GM19468 (cell line): ENCODE data around the gene ELFN2.

Experiments
- ATAC-seq: cut with Tn5 transposase; IDR thresholded peaks from one replicate; pipeline ENCODE4 v1.9.1; 2021; ENCODE audit warnings: mild to moderate bottlenecking, moderate library complexity, moderate number of reproducible peaks; ENCODE audit not compliant: unreplicated experiment; ENCODE audit errors: extremely low read depth

ELFN2 gene

DNA sequence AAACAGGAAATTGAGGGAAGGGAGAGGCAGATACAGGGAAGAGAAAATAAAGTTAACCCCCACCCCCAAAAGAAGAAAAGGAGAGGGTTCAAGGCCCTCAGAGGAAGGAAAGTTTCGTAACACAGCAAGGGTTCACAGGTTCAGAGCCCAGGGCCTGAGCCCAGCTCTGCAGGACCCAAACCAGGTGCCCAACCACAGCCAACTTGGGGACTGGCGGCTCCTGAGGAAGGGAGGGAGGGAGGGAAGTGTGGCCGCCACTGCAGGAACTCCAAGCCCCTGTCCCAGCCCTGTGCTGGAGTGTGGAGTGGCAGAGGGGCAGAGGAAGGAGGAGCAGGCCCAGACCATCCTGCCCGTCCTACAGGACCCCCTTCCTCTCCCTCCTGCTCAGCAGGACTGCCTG is 59.2 kb downstream of the ELFN2 start:
- ATAC-seq, result no peak

DNA sequence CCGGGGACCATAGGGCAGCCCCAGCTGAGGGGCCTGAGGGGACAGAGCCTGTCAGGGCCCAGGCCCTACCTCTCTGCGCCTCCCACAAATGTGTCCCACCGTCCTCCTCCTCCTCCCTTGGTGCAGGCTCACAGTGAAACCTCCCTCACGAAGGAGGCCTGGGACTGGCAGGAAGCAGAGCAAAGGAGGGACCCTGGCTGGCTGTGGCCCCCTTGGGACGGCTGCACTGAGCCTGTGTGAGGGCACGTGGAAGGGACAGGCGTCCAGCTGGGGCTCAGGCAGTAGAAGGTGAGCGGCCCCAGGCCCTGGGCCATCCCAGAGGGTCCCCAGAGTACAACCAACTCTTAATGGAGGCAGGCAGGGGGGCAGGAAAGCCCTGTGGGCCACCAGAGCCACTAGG is 60.7 kb downstream of the ELFN2 start:
- ATAC-seq, result no peak

DNA sequence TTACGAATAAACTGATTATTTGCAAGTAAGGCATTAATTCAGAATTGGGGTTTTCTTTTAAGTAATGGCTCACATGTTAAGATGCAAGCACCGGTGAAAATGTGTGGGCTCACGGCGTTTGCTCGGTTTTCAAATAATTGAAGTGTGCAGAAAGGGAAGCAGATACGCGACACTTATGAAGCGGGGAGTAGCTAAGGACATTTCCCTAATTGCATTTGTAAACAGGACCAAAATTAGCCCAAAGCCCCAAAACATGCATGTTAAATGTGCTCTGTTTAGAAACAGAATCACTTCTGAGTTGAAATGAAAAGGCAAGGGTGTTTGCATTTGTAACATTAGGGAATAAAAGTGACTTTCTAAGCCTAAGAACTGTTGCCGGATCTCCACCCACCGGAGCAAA is 61.3 kb downstream of the ELFN2 start:
- no peak for ATAC-seq

DNA sequence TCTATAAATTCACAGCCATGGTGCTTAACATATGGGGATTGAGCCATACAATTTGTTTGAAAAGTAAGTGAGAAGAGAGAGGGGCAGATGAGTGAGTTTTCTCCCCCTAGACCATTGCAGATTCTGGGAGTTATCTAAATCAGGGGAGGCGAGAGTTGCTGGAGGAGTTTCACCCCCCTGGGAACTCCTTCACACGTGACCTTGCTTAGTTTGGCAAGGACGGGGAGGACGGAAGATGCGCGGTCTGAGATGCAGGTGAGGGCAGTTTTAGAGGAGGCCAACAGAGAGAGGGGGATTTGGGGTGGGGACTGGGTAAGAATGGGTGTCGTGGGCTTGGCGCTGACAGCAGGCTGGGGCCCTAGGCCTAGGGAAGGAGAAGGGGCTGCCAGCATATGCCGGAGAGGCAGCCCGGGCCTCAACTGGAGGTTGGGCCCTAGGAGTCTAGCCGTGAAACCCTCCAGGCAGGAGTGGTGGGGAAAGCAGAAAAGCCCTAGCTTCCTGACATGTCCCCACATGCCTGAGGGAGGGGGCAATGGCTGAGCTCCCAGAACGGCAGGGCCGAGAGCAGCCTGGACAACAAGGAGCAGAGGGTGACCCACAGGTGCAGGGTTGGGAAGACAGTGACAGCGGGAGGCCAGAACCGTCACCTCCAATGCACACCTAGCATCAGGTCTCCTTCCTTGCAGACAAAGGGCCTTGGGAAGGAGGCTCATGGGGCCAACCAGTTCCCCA is 63.9 kb downstream of the ELFN2 start:
- no peak for ATAC-seq

DNA sequence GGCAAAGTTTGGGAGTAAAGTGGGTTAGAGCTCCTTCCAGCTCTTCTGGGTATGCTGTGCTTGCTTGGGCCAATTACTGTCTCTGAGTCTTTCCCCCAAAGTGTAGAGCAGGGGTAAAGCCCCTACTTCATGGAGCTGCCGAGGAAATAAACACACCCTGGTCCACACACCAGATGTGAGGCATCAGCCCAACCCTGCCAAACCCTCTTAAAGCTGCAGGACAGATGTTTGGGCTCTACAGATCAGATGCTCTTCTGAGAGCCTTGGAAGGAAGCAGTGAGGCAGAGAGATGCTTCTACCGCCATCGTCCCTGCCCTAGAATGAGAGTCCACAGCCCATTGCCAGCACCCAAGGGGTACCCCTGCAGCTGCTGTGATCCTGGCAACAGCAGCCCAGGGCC is 64.7 kb downstream of the ELFN2 start:
- no peak for ATAC-seq

DNA sequence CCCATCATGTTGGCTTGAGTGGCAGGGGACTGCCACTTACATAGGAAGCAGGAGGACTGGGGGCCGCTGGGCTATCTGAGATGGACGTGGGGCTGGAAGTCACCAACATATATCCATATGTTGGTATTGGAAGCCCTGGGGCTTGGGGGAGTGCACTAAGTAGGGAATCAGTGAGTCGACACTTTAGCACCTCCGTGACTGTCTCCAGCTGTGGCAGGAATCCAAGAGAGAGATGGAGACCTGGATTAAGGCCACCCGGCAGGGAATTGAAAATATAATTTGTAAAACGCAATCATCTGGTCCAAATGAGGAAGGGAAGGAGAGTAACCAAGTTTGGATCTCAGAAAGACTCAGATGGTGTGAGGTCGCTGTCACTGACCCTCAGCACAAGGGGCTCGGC is 68.4 kb downstream of the ELFN2 start:
- no peak for ATAC-seq

DNA sequence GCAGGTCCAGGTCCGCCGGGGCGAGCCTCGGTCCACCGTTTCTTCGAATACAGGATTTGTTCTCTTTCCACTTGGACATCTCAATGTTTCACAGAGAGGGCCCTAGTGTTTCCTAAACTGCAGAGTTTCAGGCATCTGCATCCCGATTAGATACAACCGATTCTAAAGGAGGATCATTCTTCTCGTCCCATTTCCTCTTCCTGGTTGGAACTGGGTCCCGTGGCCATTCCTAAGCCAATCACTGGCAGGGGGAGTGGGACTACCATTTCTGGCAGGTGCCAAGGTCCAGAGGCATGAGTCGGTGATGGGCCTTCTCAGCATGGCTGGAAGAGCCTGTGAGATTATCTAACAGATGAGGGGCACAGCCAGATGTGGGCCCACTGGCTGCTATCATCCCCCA is 68.9 kb downstream of the ELFN2 start:
- no peak for ATAC-seq

DNA sequence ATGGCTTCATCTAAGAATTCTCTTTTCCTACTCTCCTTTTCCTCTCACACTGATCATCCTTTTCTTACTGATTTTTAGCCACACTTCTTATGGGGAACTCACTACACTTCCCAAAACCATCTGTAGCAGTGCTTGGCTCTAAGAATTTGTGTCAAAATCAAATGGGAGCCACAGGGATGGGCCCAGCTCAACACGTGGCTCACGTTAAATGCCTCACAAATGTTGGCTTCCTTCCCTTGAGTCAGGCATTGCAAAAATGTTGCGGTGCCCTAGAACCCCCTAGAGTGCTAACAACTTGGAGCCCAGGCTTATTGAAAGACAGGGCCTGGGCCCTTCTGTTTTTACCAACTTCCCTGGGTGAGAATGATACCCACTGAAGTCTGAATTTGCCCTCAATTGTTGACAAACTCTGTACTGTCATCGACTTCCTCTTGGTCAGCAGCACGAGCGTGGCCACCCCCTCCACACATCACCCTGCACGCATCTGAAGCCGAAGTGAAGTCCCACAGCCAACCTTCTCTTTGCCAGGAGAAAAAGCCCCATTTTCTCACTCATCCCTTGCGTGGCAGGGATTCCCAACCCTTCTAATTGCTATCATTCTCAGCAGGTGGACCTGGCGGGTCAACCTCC is 69.7 kb downstream of the ELFN2 start:
- no peak for ATAC-seq

DNA sequence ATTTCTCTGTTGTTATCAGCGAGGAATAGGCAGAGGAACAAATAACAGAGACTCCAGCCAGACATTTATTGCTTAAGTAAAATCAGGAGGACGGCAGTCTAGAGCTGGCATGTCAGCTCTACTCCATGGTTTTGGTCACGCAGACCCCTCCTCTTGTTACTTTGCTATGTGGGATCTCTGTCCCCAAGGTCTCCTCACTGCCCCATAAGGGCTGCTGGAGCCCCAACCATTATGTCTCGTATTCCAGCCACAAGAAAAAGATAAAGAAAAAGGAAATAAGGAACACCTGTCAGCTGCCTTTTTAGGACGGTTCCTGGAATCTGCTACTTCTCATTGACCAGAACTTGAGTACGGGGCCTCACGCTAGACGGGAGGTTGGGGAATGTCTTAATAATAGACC is 70.4 kb downstream of the ELFN2 start:
- no peak for ATAC-seq

DNA sequence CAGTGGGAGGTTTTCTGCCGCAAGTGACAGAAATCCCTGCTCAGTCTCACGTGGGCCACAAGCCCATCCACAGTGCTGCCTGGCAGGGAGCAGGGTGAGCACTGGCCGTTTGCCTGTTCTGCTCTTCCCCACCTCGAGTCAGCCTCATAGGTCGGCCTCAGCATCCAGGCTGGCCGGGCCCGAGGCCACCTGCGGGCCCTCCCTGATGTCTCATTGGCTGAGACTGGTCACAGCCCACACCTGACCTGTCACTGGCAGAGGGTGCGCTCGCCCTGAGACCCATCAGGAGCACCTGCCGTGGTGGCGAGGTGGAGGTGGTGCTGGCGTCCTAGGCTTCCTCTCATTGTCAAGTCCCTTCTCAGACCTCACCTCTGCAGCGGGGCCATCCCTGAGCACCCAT is 72.1 kb downstream of the ELFN2 start:
- ATAC-seq, result no peak

DNA sequence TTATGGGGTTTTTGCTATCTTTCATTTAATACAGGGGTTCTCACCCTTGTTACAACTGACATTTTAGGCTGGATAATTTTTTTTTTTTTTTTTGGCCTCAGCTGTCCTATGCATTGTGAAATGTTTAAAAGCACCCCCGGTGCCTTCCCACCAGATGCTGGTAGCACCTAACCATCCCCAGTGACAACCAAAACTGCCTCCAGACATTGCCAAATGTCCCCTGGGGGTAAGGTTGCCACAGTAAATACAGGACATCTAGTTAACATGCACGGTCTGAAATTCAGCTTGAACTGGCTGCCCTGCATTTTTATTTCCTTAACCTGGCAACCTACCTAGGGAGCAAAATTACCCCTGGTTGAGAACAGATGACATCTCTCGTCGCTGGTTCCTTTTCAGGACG is 72.6 kb downstream of the ELFN2 start:
- no peak for ATAC-seq

DNA sequence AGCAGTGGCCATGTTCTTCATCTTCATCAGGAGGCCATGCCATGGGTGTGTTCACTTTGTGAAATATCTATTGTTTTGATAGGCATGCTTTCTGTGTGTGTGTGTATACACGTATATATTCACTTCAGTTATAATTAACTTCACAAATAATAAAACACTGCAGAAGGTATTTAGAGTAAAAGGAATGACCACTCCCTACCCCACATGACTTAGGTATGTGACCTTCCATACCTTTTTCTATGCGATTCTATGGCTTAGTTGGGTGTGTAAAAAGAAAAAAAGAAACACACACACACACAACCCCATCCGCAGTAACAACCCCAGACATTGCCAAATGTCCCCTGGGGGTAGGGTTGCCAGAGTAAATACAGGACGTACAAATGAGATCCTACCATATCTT is 73.0 kb downstream of the ELFN2 start:
- no peak for ATAC-seq

DNA sequence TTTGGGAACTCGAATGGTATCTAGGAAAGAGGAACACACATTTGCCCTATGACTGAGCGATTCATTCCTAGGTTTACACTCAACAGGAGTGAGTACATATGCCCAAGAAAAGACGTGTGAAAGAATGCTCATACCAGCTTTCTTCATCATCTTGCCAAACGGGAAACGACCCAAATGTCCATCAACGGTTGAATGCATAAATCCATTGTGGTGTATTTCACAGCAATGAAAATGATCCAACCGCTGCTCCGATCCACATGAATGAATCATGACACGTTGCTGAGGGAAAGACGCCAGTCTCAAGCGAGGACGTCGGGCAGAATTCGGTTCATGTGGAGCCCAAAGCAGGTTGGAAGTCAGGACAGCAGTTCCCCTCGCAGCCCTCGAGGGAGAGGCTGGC is 73.4 kb downstream of the ELFN2 start:
- no peak for ATAC-seq

DNA sequence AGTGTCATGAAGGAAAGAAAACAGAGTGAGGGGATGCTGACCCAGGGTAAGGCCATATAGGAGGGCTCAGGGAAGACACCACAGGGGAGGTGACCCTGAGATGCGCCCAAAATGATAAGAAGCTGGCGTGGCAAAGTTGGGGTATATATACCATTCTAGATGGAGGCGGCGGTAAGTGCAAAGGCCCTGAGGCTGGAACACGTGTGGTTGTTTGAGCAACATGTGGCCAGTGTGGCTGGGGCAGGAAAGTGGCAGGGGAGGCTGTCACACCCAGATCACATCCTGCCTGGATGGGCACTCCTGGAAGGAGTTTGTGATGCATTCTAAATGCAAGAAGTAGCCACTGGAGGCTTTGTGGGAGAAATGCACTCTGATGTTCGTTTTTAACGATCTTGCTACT is 74.8 kb downstream of the ELFN2 start:
- no peak for ATAC-seq

DNA sequence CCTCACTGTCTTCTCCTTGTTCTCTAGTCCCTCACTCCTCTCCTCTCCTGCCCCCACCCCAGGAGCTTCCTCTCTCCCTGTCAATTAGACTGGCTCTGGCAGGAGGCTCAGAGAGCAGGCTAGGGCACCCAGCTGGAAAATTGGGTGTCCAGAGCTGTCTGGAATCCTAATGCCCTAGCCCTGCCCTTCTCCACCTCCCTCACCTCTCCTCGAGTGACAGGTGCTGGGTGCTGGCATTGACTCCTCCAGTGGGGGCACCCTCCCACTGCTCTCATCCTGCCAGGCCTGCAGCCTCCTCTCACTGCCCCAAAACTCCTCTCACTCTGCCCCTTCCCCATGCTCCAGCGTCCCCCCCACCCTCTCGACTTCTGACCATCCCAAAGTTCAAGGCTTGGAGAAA is 76.0 kb downstream of the ELFN2 start:
- no peak for ATAC-seq

DNA sequence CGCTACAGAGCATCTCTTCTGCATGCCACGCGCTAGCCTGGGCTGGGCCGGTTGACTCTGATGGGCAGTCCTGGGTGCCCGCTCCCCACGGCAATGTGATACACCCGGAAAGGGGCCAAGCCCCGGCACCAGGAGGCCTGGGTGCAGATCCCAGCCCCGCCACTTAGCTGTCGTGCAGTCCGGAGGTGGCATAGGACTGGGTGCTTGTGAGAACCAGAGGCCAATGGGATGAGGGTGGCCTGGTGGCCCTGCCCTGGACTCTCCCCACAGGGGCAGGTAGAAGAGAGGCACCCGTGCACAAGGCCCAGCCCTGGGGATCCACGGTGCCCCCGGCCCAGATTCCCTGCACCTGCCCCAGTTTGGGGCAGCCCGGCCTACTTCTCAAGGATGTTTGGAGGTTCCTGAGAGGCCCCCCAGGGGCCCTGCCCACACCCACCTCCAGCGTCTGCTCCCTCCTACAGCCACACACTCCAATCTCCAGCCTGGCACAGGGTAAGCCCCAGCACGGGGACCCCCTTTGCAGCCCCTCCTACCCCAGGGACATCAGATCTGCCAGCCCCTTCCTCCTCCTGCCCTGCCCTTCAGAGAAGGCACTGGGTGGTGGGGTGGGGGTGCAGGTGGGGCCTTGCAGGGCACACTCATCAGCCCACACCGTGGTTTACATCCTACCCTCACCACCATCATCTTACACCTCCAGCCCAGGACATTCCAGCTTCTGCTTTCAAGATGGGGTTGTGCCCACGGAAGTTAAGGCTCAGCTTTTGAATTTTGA is 78.0 kb downstream of the ELFN2 start:
- no peak for ATAC-seq

DNA sequence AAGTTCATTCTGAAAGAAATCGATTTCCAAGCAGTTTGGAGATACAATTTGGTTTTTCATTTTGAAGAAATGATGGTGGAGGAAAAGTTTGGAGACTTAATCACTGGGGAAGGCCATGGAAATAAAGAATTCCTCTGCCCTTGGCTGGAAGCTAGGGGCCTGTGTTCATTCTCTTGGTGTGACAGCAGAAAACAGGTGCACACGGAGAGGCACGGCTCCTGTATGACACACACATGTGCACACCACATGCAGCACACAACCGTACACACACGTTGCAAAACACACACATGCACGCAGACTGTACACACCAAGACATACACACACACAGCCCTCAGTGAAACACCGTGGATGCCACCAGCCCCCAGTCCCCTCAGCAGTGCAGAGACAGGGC is 80.8 kb downstream of the ELFN2 start:
- no peak for ATAC-seq

DNA sequence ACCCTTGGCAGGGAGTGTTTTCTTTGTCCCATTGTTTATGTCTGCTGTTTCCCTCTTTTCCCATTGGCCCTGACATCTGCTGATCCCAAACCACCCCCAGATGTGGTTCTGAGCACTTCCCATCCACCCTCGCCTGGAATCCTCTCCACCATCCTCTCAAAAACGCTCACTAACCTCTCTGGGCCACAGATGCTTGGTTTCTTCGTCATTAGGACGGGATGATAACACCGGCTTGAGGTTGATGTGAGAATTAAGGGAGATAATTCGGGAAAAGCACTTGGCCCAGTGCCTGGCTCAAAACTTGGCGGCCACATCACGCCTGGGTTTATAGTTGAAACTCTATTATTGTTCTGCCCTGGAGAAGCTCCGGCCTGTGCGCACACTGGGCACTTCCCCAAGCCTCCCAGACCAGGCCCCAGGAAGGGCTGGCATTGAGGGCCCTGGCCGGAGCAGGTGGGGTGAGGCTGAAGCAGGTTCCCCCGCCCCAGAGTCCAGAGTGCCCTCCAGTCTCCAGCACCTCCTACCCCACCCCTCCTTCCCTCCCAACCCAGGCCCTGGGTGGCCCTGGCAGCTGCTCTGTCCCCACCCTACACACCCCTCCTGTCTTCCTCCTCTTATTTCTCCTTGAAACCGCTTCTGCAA is 81.3 kb downstream of the ELFN2 start:
- ATAC-seq, result no peak

DNA sequence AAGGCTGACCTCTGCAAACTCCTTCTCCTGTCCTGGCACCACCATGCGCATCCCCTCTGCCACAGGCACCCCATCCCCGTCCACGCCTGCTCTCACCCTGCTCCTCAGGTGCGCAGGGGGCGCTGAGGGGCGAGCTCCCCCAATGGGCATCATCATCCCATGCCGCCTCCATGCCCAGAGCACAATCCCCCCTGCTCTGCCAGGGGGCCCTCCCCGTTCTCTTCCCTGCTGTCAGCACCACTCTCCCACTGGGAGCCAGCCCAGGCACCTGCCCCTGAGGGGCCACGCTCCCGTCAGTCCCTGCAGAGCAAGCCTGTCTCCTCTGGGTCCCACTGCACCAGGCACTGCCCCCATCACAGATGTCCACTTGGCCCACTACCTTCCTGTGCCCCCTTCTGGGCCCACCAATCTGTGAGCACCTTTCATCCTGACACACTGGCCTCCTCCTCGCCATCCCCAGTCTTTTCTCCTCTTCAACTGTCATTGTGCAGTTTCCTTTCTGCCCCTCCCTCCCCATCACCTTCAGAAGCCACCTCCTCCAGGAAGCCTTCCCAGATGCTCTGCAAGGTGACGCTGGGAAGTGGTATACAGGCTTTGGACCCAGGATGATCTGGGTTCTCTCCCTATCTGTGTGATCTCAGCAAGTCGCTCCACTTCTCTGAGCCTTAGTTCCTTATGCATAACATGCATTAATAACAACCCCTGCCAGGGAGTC is 82.4 kb downstream of the ELFN2 start:
- no peak for ATAC-seq
